IPS-11a (cell line): Measurements from ENCODE around the gene KRTAP24-1.

Experiments
- H3K4me3 ChIP-seq: one replicate; pipeline ENCODE4 v1.5.1; 2013; ENCODE audit warnings: low read depth, low read length, control low read depth

Gene KRTAP24-1

GRCh38 chr21:30234643-30235042 lies 48.1 kb downstream of the KRTAP24-1 start:
- H3K4me3 ChIP-seq = no peak overlapping the region

- no peak overlapping the region for H3K4me3 ChIP-seq
These were observed 48.7 kb downstream of the KRTAP24-1 start for GRCh38 chr21:30234050-30234449.

- H3K4me3 ChIP-seq = no peak overlapping the region
These were observed 49.3 kb downstream of the KRTAP24-1 start for GRCh38 chr21:30233228-30234020.

- no peak overlapping the region for H3K4me3 ChIP-seq
These were observed 50.7 kb downstream of the KRTAP24-1 start for GRCh38 chr21:30232011-30232410.
